MM.1S (cell line): ENCODE results near the gene CTNNA1.
A peak's percentile ranks its signal among the peaks of the same experiment; 100 is the strongest.

ENCODE experiments used
- DNase-seq: peaks from one replicate; pipeline ENCODE4 v3.0.0-alpha.2; 2015
- H2AFZ ChIP-seq: fragments of 300-600 bp; sonication (generic); 2 replicates; pipeline ENCODE4 v1.6.0; 2016; ENCODE audit warnings: antibody characterized with exemption, low read length
- H3F3A ChIP-seq: fragments of 300-600 bp; sonication (generic); 2 replicates; pipeline ENCODE4 v1.6.1; 2016; ENCODE audit warnings: mild to moderate bottlenecking, antibody characterized with exemption, low read length, moderate library complexity, mixed read lengths; ENCODE audit not compliant: insufficient read depth
- H3K27ac ChIP-seq: fragments of 300-600 bp; sonication (generic); 2 replicates; pipeline ENCODE4 v1.5.1; 2016; ENCODE audit warnings: mild to moderate bottlenecking, low read length
- H3K27me3 ChIP-seq: fragments of 300-600 bp; sonication (generic); replicated peaks from 2 replicates; pipeline ENCODE4 v1.6.0; 2016; ENCODE audit warnings: low read length; ENCODE audit not compliant: insufficient read depth
- H3K36me3 ChIP-seq: fragments of 300-600 bp; sonication (generic); replicated peaks from 2 replicates; pipeline ENCODE4 v1.6.1; 2016; ENCODE audit warnings: mild to moderate bottlenecking, low read length, mixed read lengths; ENCODE audit not compliant: insufficient read depth
- H3K4me1 ChIP-seq: fragments of 300-600 bp; sonication (generic); 2 replicates; pipeline ENCODE4 v1.6.1; 2016; ENCODE audit warnings: low read length, mixed read lengths
- H3K4me2 ChIP-seq: fragments of 300-600 bp; sonication (generic); 2 replicates; pipeline ENCODE4 v1.6.0; 2016; ENCODE audit warnings: low read depth, low read length
- H3K4me3 ChIP-seq: fragments of 300-600 bp; sonication (generic); 2 replicates; pipeline ENCODE4 v1.5.1; 2016; ENCODE audit warnings: low read length, mixed read lengths
- H3K79me2 ChIP-seq: fragments of 300-600 bp; sonication (generic); 2 replicates; pipeline ENCODE4 v1.6.1; 2016; ENCODE audit warnings: mixed run types, low read length, mixed read lengths
- H3K9ac ChIP-seq: fragments of 300-600 bp; sonication (generic); 2 replicates; pipeline ENCODE4 v1.6.1; 2016; ENCODE audit warnings: low read length, mixed read lengths
- H3K9me2 ChIP-seq: fragments of 300-600 bp; sonication (generic); replicated peaks from 2 replicates; pipeline ENCODE4 v1.6.1; 2016; ENCODE audit warnings: mild to moderate bottlenecking, low read length, mixed read lengths; ENCODE audit not compliant: insufficient read depth
- H3K9me3 ChIP-seq: fragments of 300-600 bp; sonication (generic); replicated peaks from 2 replicates; pipeline ENCODE4 v1.6.1; 2016; ENCODE audit warnings: mild to moderate bottlenecking, low read length, mixed read lengths; ENCODE audit not compliant: insufficient read depth
- H4K20me1 ChIP-seq: fragments of 300-600 bp; sonication (generic); 2 replicates; pipeline ENCODE4 v1.6.1; 2016; ENCODE audit warnings: mild to moderate bottlenecking, low read length, moderate library complexity, mixed read lengths; ENCODE audit not compliant: insufficient read depth
- EZH2 ChIP-seq: fragments of 300-600 bp; sonication (generic); optimal IDR thresholded peaks from 2 replicates; pipeline ENCODE3; 2017; ENCODE audit warnings: low read depth, mild to moderate bottlenecking, antibody characterized with exemption, low read length, mixed read lengths
- EZH2phosphoT487 ChIP-seq: fragments of 300-600 bp; sonication (generic); IDR thresholded peaks from 2 replicates; pipeline ENCODE4 v1.6.1; 2018; ENCODE audit warnings: antibody characterized with exemption, low read length
- TF ChIP-seq, protein P1 (sequence below): fragments of 300-600 bp; sonication (generic); IDR thresholded peaks from 2 replicates; pipeline ENCODE4 v1.5.1; 2016; ENCODE audit warnings: antibody characterized with exemption, low read length, mixed read lengths

The CTNNA1 gene

DNA sequence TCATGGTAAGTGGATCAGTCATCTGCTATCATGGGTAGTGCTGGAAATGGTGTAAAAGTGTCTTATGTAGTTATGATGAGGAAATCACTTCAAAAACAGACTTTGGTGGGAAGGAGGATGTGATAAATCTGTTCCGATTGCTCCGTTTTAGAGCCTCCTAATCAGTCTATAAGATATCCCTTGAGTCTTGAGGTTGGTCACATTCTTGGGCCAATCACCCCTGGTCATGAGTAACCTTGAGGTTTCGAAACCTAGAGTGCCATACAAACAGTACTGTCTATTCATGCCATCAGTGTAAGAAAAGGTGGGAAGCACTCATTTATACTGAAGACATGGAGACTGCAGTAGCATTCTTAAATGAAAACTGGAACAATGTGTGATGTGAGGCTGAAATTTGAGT, 76.1 kb downstream of the CTNNA1 start:
- Histone ChIP-seq H3K27me3 (no peaks in the 10 kb centered on the region), H3K79me2 (0 out of 2 replicates have a peak, but pooled peaks cover 7% of the 10 kb centered on the region), H3K27ac (no peak overlapping the region), H3K4me1 (peaks cover 10% of the 10 kb centered on the region), H3K9me2 (no peaks in the 10 kb centered on the region), H2AFZ (no peak overlapping the region), H3K4me2 (no peak overlapping the region), H3K9me3 (no peaks in the 10 kb centered on the region), H3K4me3 (no peak overlapping the region), H3K36me3 (no peaks in the 10 kb centered on the region), H4K20me1 (no peaks in the 10 kb centered on the region), H3K9ac (no peak overlapping the region), H3F3A (no peaks in the 10 kb centered on the region)
- no peak for DNase-seq
- TF ChIP-seq EZH2, result no peak
- no peak for TF ChIP-seq EZH2phosphoT487
- TF ChIP-seq, protein P1, sequence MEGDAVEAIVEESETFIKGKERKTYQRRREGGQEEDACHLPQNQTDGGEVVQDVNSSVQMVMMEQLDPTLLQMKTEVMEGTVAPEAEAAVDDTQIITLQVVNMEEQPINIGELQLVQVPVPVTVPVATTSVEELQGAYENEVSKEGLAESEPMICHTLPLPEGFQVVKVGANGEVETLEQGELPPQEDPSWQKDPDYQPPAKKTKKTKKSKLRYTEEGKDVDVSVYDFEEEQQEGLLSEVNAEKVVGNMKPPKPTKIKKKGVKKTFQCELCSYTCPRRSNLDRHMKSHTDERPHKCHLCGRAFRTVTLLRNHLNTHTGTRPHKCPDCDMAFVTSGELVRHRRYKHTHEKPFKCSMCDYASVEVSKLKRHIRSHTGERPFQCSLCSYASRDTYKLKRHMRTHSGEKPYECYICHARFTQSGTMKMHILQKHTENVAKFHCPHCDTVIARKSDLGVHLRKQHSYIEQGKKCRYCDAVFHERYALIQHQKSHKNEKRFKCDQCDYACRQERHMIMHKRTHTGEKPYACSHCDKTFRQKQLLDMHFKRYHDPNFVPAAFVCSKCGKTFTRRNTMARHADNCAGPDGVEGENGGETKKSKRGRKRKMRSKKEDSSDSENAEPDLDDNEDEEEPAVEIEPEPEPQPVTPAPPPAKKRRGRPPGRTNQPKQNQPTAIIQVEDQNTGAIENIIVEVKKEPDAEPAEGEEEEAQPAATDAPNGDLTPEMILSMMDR, result no peak

DNA sequence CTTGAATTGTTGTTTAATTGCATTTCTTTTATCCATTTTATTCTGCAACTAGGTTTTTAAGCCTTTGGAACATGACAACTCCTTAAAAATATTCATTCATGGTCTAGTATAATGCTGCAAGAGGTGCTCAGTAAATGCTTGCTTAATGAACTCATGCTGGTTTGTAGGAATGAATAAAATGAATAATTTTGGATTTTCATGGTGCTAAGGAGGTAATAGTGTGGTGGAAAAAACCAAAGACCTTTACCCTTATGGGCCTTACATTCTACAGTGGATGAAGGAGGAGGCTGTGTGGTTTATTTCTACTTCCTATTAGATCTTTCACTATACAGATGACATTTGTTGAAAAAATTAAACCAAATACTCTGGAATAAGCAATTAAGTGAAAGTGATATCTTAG, 78.5 kb downstream of the CTNNA1 start:
- Histone ChIP-seq H3K9me2 (no peaks in the 10 kb centered on the region), H3K27me3 (no peaks in the 10 kb centered on the region), H3K4me3 (no peak overlapping the region), H3K79me2 (0 out of 2 replicates have a peak, but pooled peaks cover 3% of the 10 kb centered on the region), H4K20me1 (no peaks in the 10 kb centered on the region), H3K36me3 (no peaks in the 10 kb centered on the region), H2AFZ (no peak overlapping the region), H3K4me1 (peaks cover 10% of the 10 kb centered on the region), H3K9me3 (no peaks in the 10 kb centered on the region), H3K9ac (no peak overlapping the region), H3K27ac (no peak overlapping the region), H3F3A (no peaks in the 10 kb centered on the region), H3K4me2 (no peak overlapping the region)
- no peak for DNase-seq
- TF ChIP-seq EZH2 (no peak), EZH2phosphoT487 (no peak)
- TF ChIP-seq, protein P1, result no peak

DNA sequence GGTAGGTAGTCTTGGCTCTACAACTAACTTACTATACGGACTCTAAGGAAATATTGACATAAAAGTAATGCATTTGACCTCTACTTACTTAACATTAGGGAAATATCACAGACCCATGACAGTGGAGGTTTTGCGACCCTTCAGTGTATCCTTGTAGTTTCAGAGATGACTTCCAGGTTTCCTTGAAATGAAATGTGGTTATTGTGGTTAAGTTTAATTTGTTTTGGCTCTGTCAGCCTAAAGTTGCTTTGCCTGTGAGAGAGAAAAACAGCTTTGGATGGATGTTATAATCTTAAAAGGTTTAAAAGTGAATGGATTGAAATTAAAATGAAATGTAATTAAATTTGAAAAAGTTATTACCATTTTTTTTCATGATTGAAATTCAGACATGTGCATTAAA, 79.0 kb downstream of the CTNNA1 start:
- Histone ChIP-seq H3K9me3 (no peaks in the 10 kb centered on the region), H4K20me1 (no peaks in the 10 kb centered on the region), H2AFZ (no peak overlapping the region), H3F3A (no peaks in the 10 kb centered on the region), H3K9ac (no peak overlapping the region), H3K4me3 (no peak overlapping the region), H3K27me3 (no peaks in the 10 kb centered on the region), H3K36me3 (no peaks in the 10 kb centered on the region), H3K9me2 (no peaks in the 10 kb centered on the region), H3K4me2 (no peak overlapping the region), H3K79me2 (0 out of 2 replicates have a peak, but pooled peaks cover 3% of the 10 kb centered on the region), H3K4me1 (peaks cover 10% of the 10 kb centered on the region), H3K27ac (no peak overlapping the region)
- TF ChIP-seq EZH2, result no peak
- TF ChIP-seq EZH2phosphoT487, result no peak
- TF ChIP-seq, protein P1, result no peak
- peak; percentile 11 for DNase-seq
